Lower leg skin (tissue), 3 donors: ENCODE data around the gene PCSK6.

Experiments
- CTCF ChIP-seq, 3 donors: fragments of 450-650 bp; IDR thresholded peaks; one replicate each; pipeline ENCODE4 v1.5.1; 2016; ENCODE audit warnings: antibody characterized with exemption in 3 of 3, mild to moderate bottlenecking in 3 of 3, moderate library complexity in 2 of 3
- POLR2A ChIP-seq, 2 donors: fragments of 450-650 bp; IDR thresholded peaks; one replicate each; pipeline ENCODE4 v1.6.1; 2016 to 2017; ENCODE audit warnings: antibody characterized with exemption in 2 of 2, mild to moderate bottlenecking in 1 of 2, moderate library complexity in 1 of 2

- no peak for TF ChIP-seq CTCF (IDR thresholded peaks at IDR 0.05)
- TF ChIP-seq POLR2A (IDR thresholded peaks at IDR 0.05) = no peak
These were observed 91.9 kb downstream of the PCSK6 start for GRCh38 chr15:101397521-101398003.
